M059J (cell line): ENCODE measurements around the gene OR2V1. TPM values are rescaled to one million over a fixed set of nuclear protein-coding genes. Genes with fewer than 3 reads are reported as not detected.
"Not testable (repeated sequence)": the region's sequence is repeated elsewhere in the genome, so short reads cannot be mapped to it uniquely, and the experiment has no call there.

Experiments
- DNase-seq: peaks from one replicate; pipeline ENCODE4 v3.0.0-alpha.2; 2012; ENCODE audit warnings: low read depth
- total RNA-seq: library from RNA; depleted of rRNA; stranded (reverse); fragments of >200 nt; shearing (Covaris generic); gene quantifications from 2 replicates; pipeline ENCODE4 v1.2.3, GENCODE V29; 2014

OR2V1 gene
- total RNA-seq, 1 experiment from 2014 or later: not detected

GRCh38 chr5:181127907-181128626, 2.9 kb downstream of the OR2V1 start:
- DNase-seq: no peak

GRCh38 chr5:181127456-181127855, 3.5 kb downstream of the OR2V1 start:
- no peak for DNase-seq

GRCh38 chr5:181126841-181127240, 4.1 kb downstream of the OR2V1 start:
- DNase-seq: no peak

GRCh38 chr5:181124526-181124925, 6.4 kb downstream of the OR2V1 start:
- DNase-seq: no peak

- peak; percentile 12 for DNase-seq
Measured at GRCh38 chr5:181121675-181122561, 9.1 kb downstream of the OR2V1 start.

GRCh38 chr5:181120761-181121160, 10.2 kb downstream of the OR2V1 start:
- DNase-seq: no peak

- DNase-seq: peak; percentile 37
Measured at GRCh38 chr5:181120306-181120705, 10.7 kb downstream of the OR2V1 start.

DNA sequence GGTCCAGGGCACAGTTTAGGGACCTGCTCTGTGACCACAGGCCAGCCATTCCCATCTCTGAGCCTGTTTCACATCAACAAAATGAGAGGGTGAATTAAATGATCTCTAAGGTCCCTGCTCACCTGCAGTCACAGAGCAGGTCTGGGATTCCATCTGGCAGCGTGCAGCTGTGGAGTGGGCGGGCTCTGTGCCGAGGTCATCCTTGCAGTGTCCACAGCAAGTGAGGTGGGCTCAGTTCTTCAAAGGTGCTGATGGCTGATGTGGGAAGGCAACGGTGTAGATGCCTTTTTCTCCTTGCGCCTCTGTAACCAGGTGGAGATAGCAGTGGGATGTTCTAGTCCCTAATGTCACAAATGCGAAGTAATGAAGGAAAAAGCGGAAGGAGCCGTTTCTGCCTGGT, 11.9 kb downstream of the OR2V1 start:
- no peak for DNase-seq

GRCh38 chr5:181118369-181118768, 12.6 kb downstream of the OR2V1 start:
- no peak for DNase-seq

DNA sequence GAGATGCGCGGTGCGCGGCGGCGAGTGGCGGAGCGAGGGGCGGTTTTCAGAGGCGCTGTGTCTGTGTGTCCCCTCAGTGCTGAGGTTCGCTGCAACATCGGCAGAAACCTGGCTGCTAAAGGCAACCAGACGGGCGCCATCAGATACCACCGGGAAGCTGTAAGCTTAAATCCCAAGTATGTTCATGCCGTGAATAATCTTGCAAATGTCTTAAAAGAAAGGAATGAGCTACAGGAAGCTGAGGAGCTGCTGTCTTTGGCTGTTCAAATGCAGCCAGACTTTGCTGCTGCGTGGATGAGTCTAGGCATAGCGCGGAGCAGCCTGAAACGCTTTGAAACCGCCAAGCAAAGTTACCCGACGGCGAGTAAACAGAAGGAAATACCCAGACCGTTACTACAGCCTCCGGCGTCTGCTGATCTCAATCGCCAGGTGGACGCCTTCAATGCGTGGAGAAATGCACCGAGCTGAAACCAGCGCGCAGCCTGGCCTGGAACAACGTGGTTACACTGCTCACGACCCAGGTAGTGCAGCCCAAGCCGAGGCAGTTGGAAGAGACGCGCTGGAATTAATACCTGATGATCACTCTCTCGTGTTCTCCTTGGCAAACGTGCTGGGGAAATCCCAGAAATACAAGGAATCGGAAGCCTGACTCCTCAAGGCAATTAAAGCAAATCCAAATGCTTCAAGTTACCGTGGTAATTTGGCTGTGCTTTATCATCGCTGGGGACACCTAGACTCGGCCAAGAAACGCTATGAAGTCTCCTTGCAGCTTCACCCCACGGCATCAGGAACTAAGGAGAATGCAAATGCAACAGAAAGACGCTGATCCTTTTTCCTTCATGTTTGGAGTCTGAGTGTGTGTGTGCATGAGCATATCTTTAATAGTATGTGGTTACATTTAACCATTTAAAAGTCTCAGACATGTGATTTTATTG, 15.9 kb downstream of the OR2V1 start:
- DNase-seq: peak; percentile 24

GRCh38 chr5:181114284-181114843, 16.6 kb downstream of the OR2V1 start:
- no peak for DNase-seq

DNA sequence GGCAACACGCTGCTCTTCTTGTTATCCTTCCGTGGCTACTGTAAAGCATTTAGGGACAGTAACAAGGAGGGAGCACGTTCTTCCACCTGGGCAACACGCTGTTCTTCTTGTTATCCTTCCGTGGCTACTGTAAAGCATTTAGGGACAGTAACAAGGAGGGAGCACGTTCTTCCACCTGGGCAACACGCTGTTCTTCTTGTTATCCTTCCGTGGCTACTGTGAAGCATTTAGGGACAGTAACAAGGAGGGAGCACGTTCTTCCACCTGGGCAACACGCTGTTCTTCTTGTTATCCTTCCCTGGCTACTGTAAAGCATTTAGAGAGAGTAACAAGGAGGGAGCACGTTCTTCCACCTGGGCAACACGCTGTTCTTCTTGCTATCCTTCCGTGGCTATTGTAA, 17.4 kb downstream of the OR2V1 start:
- not testable (repeated sequence) for DNase-seq

DNA sequence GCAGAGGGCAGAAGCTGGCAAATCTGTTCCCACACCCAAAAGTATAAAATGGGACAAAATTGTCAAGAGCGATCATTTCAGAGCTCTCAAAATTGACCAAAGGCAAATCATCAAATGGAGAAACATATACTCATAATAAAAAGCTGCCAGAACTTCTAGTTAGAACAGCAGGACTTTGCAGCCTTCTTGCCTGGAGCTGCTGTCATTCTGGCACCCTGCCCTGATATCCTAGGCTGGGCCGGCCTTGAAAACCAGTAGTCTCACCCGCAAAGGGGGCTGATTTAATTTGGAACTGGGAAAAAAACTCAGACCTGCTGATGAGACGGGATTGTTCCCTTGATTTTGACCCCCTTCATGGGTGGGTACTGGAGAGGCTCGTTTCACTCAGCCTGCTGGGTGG, 18.5 kb downstream of the OR2V1 start:
- no peak for DNase-seq

DNA sequence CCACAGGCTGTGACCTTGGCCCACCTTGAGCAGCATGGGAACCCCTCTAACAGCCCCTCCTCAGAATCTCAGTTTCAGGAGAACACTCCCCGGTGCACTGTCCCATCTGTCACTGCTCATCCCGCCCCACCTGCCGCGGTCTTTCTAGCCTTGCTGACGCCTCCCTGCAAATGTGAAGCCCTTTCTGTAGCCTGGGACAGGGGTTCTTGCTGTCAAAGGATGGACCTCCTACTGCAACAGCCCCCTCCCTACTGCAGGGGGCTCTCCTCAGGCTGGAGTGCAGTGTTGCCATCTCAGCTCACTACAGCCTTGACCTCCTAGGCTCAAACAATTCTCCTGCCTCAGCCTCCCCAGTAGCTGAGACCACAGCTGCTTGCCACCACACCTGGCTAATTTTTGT, 20.0 kb downstream of the OR2V1 start:
- DNase-seq: no peak

DNA sequence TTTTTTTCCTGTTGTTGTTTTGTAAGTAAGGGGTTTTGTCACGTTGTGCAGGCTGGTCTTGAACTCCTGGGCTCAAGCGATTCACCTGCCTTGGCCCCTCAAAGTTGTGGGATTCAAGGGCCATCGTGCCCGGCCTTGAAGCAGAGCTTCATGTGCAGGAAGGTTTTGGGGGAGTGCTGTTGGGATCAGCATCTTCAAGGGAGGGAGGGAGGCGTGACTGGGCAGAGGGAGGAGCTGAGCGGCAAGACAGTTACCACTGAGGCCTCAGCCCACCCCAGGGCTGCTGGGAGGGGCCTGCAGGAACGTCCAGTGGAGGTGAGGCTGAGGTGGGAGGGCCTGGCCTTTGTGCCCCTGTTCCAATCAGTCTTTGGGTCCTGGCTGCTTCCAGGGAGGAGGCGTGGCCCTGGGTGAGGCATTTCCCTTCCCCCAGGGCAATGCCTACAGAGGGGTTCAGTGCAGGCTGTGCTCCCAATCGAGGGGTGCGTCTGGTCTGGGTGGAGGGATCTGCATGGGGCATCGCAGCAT, 21.4 kb downstream of the OR2V1 start:
- DNase-seq: no peak

GRCh38 chr5:181108578-181109165, 22.3 kb downstream of the OR2V1 start:
- DNase-seq: no peak

DNA sequence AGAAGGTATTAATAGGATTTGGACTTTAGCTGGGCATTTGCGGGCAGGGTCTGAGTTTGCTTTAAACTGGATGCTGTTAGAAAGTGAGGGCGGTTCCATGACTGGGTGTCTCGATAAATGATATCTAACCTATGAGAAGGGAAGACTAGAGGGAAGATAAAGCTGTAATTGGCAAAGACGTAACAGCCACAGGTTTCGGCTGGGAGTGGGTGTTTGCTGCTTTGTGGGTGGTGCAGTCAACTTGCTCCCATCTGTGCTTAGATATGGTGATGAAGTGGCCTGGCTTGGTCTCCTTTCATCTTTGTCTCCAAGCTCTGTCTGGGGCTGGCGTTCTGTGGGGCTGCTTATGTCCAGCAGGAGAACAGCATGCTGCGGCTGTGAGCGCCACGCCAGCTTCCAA, 23.3 kb downstream of the OR2V1 start:
- no peak for DNase-seq

DNA sequence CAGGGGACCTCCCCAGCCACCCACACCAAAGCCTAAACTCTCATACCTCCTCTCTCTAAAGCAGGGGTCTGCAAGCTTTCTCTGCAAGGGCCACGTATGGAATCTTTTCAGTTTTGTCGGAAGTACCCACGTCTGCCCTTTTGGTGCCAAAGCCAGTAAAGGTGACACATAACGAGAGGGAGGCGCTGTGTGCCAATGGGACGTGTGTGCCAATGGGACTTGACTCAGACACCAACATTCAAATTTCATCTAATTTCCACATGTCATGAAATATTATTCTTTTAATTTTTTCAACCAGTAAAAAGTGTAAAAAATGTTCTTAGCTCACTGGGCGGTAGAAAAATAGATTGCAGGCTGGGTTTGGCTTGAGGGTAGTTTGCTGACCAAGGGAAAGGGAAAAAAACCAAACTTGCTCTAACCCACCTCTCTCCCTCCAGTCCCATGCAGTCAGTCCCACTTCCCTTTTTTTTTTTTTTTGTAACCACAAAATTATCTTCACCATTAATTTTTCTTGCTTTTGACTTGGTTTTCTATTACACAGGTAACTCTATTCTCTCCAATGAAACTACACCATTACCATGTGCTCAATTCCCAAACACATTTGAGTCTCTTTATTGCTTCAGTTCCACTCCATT, 25.5 kb downstream of the OR2V1 start:
- no peak for DNase-seq

DNA sequence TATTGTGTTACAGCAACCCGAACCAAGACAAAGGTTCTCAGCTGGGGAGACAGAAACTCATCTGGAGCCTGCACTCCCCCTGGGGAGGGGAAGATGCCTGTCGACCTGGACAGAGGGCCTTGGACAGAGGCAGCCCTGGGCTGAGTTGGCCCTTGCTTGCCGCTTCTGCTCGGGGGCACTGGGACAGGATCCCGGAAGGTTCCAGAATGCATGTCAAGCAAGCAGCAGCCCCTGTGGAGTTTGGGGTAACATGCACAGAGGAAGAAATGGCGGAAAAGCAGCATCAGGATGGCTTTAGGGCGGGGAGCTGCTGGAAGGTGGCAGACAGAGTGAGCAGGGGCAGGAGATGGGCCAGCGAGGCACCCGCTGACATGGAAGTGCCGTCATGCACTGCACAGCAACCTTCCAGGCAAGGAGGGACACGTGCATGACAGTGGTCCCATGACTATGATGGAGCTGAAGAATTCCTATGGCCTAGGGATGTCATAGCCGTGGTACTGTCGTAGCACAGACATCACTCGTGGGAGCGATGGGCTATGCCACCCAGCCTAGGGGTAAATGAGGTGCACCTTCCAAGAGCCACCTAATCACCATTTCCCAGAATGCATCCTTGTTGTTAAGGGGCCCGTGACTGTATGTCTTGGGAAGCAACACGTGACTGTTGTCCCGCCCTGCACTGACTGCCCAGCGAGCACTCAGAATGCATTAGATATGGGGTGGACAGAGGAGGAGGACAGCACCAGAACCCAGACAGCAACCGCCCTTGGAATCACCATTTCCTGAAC, 26.2 kb downstream of the OR2V1 start:
- DNase-seq: not testable (repeated sequence)

- not testable (repeated sequence) for DNase-seq
Measured at GRCh38 chr5:181104259-181104568, 26.8 kb downstream of the OR2V1 start.
